ENCODE results near the gene ANGPTL2.

Gene ANGPTL2

DNA sequence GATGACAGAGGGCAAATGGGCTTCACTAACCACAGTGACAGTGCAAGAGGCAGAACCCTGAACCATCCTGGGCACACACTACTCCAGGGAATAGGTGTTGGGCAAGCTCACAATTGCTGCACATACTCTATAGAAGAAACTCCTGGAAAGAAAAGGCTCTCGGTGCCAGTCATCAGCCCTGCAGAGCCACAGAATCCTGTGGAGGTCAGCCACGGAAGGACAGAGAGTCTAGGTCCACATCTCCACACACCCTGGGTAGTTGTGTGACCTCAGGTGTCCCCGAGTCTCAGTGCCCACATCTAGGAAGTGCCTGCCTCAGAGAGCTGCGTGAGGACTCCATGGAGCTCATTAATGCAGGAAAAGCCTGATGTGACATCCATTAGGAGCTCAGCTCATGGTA, 16.0 kb upstream of the ANGPTL2 start:
- no peak for ATAC-seq
- TF ChIP-seq ZNF70 (CRISPR knock-in tag; IDR thresholded peaks at IDR 0.05) (no peak), OSR1 (CRISPR knock-in tag; IDR thresholded peaks at IDR 0.05) (no peak), BACH2 (CRISPR knock-in tag; IDR thresholded peaks at IDR 0.05; ENCODE audit: borderline replicate concordance) (no peak)
- TF ChIP-seq, protein P1, sequence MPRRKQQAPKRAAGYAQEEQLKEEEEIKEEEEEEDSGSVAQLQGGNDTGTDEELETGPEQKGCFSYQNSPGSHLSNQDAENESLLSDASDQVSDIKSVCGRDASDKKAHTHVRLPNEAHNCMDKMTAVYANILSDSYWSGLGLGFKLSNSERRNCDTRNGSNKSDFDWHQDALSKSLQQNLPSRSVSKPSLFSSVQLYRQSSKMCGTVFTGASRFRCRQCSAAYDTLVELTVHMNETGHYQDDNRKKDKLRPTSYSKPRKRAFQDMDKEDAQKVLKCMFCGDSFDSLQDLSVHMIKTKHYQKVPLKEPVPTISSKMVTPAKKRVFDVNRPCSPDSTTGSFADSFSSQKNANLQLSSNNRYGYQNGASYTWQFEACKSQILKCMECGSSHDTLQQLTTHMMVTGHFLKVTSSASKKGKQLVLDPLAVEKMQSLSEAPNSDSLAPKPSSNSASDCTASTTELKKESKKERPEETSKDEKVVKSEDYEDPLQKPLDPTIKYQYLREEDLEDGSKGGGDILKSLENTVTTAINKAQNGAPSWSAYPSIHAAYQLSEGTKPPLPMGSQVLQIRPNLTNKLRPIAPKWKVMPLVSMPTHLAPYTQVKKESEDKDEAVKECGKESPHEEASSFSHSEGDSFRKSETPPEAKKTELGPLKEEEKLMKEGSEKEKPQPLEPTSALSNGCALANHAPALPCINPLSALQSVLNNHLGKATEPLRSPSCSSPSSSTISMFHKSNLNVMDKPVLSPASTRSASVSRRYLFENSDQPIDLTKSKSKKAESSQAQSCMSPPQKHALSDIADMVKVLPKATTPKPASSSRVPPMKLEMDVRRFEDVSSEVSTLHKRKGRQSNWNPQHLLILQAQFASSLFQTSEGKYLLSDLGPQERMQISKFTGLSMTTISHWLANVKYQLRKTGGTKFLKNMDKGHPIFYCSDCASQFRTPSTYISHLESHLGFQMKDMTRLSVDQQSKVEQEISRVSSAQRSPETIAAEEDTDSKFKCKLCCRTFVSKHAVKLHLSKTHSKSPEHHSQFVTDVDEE (CRISPR knock-in tag; IDR thresholded peaks at IDR 0.05), result no peak

DNA sequence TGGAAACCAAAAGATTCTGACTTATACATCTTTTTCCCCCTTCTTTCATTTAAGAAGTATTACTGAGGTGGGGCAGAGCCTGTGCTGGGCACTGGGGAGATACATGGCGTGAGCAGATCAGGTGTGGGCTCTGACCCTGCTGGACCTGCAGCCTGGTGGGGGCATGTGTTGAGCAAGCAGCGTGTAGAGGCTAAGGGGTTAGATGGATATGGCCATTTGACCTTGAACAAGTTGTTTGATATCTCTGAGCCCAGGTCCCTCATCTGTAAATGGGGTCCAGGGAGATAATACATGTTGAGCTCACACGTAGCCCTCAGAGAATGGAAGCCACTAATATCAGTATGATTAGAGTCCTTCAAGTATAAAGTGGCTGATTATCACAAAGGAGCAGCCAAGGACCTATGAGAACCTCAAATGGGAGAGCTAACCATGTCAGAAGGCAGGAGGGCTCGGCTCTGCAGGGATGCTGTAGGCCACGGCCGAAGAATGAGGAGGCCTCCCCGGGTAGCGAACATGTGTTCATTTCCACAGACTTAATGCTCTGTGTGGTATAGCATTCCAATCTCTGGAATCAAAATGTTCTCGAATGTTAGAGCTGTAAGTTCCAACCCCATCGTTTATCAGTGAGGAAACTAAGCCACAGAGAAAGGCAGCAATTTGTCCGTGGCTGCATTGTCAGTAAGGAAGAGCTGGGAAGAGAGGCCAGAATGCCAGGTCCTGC, 15.4 kb upstream of the ANGPTL2 start:
- TF ChIP-seq ARNTL (CRISPR knock-in tag; IDR thresholded peaks at IDR 0.05; ENCODE audit: borderline replicate concordance, low read depth) (no peak), TCF4 (CRISPR knock-in tag; IDR thresholded peaks at IDR 0.05; ENCODE audit: borderline replicate concordance) (no peak), ZFP30 (CRISPR knock-in tag; IDR thresholded peaks at IDR 0.05) (no peak), OSR1 (CRISPR knock-in tag; IDR thresholded peaks at IDR 0.05) (no peak), ZC3H10 (CRISPR knock-in tag; IDR thresholded peaks at IDR 0.05) (no peak), CSDC2 (CRISPR knock-in tag; IDR thresholded peaks at IDR 0.05) (no peak), ZFP3 (CRISPR knock-in tag; IDR thresholded peaks at IDR 0.05) (no peak), ESRRG (CRISPR knock-in tag; IDR thresholded peaks at IDR 0.05) (no peak), ISL1 (CRISPR knock-in tag; IDR thresholded peaks at IDR 0.05) (no peak), PPARA (CRISPR knock-in tag; IDR thresholded peaks at IDR 0.05; ENCODE audit: borderline replicate concordance) (no peak), ZNF70 (CRISPR knock-in tag; IDR thresholded peaks at IDR 0.05) (no peak)
- TF ChIP-seq, protein P1 (CRISPR knock-in tag; IDR thresholded peaks at IDR 0.05), result no peak
- no peak for ATAC-seq

DNA sequence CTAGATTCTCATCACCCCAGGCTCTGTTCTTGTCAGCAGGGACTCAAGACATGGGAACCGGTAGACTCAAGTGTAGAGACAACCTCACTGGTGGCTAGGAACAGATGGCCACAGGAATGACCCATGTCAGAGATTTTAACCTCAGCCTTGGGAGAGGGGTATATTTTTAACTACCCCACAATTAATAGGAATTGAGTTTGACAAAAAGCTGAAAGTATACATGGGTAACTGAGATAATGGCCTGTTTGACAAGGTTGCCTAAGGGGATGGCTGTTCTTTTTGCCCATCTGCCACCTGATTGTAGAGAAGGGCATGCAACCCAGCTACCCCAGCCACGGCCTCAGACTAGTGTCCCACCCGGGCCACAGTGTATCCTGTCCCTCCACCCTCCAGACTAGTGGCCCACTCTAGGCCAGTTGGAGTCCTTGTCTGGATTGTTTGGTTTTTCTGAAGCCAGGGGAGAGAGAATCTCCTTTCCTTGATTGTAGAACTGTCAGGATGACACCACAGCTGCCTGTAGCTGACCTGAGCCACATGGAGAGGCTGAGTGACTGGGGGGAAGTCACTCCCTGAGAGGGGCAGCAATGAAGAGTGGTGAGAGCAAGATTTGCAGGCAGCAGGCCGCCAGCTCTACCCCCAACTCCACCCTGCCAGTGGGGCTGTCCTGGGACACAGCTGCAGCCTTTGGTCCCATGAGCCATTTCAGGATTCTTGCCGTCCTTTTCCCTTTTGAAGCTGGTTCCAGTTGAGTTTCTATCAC, 14.6 kb upstream of the ANGPTL2 start:
- TF ChIP-seq, protein P1 (CRISPR knock-in tag; IDR thresholded peaks at IDR 0.05), result no peak
- TF ChIP-seq ZNF8 (CRISPR knock-in tag; IDR thresholded peaks at IDR 0.05) (no peak), PPARA (CRISPR knock-in tag; IDR thresholded peaks at IDR 0.05; ENCODE audit: borderline replicate concordance) (no peak), ESRRG (CRISPR knock-in tag; IDR thresholded peaks at IDR 0.05) (no peak), TCF4 (CRISPR knock-in tag; IDR thresholded peaks at IDR 0.05; ENCODE audit: borderline replicate concordance) (no peak), GLIS3 (CRISPR knock-in tag; IDR thresholded peaks at IDR 0.05) (no peak), ZNF70 (CRISPR knock-in tag; IDR thresholded peaks at IDR 0.05) (no peak), OSR1 (CRISPR knock-in tag; IDR thresholded peaks at IDR 0.05) (no peak), ZC3H10 (CRISPR knock-in tag; IDR thresholded peaks at IDR 0.05) (no peak), TOX (CRISPR knock-in tag; IDR thresholded peaks at IDR 0.05; ENCODE audit: borderline replicate concordance) (no peak), ISL1 (CRISPR knock-in tag; IDR thresholded peaks at IDR 0.05) (no peak), SNAI2 (CRISPR knock-in tag; IDR thresholded peaks at IDR 0.05) (no peak), CSDC2 (CRISPR knock-in tag; IDR thresholded peaks at IDR 0.05) (no peak), BACH2 (CRISPR knock-in tag; IDR thresholded peaks at IDR 0.05; ENCODE audit: borderline replicate concordance) (no peak)
- TF ChIP-seq, protein P2, sequence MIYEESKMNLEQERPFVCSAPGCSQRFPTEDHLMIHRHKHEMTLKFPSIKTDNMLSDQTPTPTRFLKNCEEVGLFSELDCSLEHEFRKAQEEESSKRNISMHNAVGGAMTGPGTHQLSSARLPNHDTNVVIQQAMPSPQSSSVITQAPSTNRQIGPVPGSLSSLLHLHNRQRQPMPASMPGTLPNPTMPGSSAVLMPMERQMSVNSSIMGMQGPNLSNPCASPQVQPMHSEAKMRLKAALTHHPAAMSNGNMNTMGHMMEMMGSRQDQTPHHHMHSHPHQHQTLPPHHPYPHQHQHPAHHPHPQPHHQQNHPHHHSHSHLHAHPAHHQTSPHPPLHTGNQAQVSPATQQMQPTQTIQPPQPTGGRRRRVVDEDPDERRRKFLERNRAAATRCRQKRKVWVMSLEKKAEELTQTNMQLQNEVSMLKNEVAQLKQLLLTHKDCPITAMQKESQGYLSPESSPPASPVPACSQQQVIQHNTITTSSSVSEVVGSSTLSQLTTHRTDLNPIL (CRISPR knock-in tag; IDR thresholded peaks at IDR 0.05; ENCODE audit: low read depth), result no peak
- TF ChIP-seq, protein P3, sequence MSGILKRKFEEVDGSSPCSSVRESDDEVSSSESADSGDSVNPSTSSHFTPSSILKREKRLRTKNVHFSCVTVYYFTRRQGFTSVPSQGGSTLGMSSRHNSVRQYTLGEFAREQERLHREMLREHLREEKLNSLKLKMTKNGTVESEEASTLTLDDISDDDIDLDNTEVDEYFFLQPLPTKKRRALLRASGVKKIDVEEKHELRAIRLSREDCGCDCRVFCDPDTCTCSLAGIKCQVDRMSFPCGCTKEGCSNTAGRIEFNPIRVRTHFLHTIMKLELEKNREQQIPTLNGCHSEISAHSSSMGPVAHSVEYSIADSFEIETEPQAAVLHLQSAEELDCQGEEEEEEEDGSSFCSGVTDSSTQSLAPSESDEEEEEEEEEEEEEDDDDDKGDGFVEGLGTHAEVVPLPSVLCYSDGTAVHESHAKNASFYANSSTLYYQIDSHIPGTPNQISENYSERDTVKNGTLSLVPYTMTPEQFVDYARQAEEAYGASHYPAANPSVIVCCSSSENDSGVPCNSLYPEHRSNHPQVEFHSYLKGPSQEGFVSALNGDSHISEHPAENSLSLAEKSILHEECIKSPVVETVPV (CRISPR knock-in tag; IDR thresholded peaks at IDR 0.05), result no peak
- TF ChIP-seq, protein P4, sequence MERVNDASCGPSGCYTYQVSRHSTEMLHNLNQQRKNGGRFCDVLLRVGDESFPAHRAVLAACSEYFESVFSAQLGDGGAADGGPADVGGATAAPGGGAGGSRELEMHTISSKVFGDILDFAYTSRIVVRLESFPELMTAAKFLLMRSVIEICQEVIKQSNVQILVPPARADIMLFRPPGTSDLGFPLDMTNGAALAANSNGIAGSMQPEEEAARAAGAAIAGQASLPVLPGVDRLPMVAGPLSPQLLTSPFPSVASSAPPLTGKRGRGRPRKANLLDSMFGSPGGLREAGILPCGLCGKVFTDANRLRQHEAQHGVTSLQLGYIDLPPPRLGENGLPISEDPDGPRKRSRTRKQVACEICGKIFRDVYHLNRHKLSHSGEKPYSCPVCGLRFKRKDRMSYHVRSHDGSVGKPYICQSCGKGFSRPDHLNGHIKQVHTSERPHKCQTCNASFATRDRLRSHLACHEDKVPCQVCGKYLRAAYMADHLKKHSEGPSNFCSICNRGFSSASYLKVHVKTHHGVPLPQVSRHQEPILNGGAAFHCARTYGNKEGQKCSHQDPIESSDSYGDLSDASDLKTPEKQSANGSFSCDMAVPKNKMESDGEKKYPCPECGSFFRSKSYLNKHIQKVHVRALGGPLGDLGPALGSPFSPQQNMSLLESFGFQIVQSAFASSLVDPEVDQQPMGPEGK (CRISPR knock-in tag; IDR thresholded peaks at IDR 0.05; ENCODE audit: borderline replicate concordance), result no peak
- no peak for ATAC-seq
